RWPE1 (cell line): ENCODE results near the gene PAGE1.

Experiments used
- CTCF ChIA-PET: fragments of 350-600 bp; sonication (Branson Sonifier 250); formaldehyde crosslinking; extraction: SDS; loops from one replicate; lab custom pipeline; 2021; lab: Yijun Ruan, JAX
- POLR2A ChIA-PET: fragments of 400-600 bp; formaldehyde crosslinking; extraction: SDS; loops from one replicate; lab custom pipeline; 2020; ENCODE audit warnings: antibody characterized with exemption; ENCODE audit not compliant: low non-redundant PET; lab: Yijun Ruan, JAX
- DNase-seq: peaks from one replicate; pipeline ENCODE4 v3.0.0; 2012; ENCODE audit warnings: low spot score
- H3K27ac ChIP-seq: fragments of 450-650 bp; 2 replicates; pipeline ENCODE4 v1.5.1; 2017
- TF ChIP-seq, protein P1 (sequence below): fragments of 450-650 bp; conservative IDR thresholded peaks from 2 replicates; pipeline ENCODE4 v1.5.1; 2017; ENCODE audit warnings: low read depth, mild to moderate bottlenecking

PAGE1 gene

DNA sequence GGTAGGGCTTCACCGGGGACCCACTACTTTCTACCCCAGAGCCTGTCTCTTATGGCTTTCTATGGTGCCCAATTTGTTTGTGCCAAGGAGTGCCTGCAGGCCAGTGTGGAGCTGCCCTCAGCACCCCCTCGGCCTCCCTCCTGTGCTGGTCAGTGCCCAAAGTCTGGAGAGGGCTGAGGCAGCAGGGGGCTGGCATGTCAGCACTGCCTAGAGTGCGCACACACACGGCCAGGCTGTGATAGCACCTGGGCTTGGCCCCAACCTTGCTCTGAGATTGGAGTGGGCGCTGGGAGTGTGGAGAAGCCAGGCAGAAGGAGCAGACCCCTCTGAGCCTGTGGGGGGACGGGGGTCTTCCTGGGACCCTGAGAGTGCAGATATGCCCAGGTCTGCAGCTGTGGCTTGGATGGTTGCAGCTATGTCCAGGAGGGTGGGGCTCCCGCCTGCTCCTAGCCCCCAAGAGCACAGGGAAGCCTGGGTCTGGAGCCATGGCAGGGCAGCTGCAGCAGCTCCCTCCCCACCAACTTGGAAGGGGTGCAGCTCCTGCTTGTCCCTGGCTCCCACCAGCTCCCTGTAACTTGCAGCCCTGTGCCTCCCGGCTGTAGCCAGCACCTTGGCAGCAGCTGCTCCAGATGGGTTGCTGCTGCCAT is 50.7 kb downstream of the PAGE1 start:
- TF ChIP-seq, protein P1, sequence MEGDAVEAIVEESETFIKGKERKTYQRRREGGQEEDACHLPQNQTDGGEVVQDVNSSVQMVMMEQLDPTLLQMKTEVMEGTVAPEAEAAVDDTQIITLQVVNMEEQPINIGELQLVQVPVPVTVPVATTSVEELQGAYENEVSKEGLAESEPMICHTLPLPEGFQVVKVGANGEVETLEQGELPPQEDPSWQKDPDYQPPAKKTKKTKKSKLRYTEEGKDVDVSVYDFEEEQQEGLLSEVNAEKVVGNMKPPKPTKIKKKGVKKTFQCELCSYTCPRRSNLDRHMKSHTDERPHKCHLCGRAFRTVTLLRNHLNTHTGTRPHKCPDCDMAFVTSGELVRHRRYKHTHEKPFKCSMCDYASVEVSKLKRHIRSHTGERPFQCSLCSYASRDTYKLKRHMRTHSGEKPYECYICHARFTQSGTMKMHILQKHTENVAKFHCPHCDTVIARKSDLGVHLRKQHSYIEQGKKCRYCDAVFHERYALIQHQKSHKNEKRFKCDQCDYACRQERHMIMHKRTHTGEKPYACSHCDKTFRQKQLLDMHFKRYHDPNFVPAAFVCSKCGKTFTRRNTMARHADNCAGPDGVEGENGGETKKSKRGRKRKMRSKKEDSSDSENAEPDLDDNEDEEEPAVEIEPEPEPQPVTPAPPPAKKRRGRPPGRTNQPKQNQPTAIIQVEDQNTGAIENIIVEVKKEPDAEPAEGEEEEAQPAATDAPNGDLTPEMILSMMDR: no peak
- ChIA-PET CTCF (no interaction called here), POLR2A (no interaction called here)
- no peak for DNase-seq
- H3K27ac ChIP-seq: no peak overlapping the region
